ENCODE results near the gene PRR20A. TPM values are rescaled to one million over a fixed set of nuclear protein-coding genes. Genes with fewer than 3 reads are reported as not detected.
"Not testable (repeated sequence)": the region's sequence is repeated elsewhere in the genome, so short reads cannot be mapped to it uniquely, and the experiment has no call there.

PRR20A gene
- not detected for total RNA-seq

DNA sequence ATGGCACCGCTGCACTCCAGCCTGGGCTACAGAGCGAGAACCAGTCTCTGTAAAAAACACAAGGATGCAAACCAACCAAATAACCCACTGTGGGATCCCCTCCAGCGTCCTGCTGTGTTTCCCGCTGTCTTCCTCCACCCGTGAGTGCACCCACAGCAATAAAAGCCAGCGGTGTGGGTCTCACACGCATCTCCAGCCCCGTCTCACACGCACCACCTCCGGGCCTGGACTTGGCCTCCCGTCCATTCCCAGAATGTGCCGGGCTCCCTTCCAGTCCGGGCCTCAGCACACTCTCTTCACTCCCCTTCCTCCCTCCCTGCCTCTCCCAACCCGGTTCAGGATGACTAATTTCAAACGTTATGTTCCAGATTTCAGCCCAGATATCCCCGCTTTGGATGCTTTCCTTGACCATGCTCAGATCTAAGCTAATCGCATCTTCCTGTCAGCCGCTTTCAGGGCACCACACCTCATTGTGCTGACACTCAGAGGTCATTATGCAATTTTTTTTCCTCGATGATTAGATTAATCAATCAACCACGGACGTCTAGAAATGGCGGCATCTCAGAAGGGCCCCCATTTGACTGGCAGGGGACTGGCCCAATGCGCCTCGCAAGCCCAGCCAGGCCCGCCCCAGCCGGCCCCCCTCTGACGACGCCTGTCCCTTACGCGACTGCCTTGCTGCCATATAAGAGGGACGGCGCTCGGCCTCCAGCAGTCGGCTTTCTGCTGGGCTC, at the start of gene PRR20A:
Gene PRR20A (plus strand): TSS at position 684 of the 734 bp plus-strand sequence. CDS start 387 bp downstream, outside the sequence.
- DNase-seq; H3K4me3 ChIP-seq (replicated peaks in 1 of 3); H3K27ac ChIP-seq; H3K36me3 ChIP-seq; H3K9me3 ChIP-seq; H3K4me1 ChIP-seq; intact Hi-C loops (cut with DNase I); H3K27me3 ChIP-seq: not testable (repeated sequence)
- 94 to 99% methylated on average over 11 to 12 of the region's 34 CpGs for WGBS, 2 donors

DNA sequence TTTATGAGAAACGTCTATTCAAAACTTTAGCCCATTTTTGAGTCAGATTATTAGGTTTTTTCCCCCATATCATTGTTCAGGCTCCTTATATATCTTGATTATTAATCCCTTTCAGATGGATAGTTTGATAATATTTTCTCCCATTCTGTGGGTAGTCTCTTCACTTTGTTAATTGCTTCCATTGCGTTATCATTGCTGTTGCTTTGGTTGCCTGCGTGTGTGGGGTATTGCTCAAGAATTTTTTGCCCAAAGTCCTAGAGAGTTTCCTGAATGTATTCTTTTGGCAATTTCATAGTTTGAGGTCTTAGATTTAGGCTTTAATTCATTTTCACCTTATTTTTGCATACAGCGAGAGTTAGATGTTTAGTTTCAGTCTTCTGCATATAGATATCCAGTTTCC, 25.8 kb upstream of the PRR20A start:
- Histone ChIP-seq H3K4me3 (replicated peaks in 1 of 3) (no peak overlapping the region), H3K27ac (no peak overlapping the region), H3K4me1 (no peaks in the 10 kb centered on the region), H3K27me3 (no peaks in the 10 kb centered on the region), H3K36me3 (no peaks in the 10 kb centered on the region), H3K9me3 (no peaks in the 10 kb centered on the region)
- WGBS, 2 donors: 92 to 97% methylated on average over 4 of the region's 4 CpGs
- TF ChIP-seq POLR2A (IDR thresholded peaks at IDR 0.05): no peak
- TF ChIP-seq, protein P1, sequence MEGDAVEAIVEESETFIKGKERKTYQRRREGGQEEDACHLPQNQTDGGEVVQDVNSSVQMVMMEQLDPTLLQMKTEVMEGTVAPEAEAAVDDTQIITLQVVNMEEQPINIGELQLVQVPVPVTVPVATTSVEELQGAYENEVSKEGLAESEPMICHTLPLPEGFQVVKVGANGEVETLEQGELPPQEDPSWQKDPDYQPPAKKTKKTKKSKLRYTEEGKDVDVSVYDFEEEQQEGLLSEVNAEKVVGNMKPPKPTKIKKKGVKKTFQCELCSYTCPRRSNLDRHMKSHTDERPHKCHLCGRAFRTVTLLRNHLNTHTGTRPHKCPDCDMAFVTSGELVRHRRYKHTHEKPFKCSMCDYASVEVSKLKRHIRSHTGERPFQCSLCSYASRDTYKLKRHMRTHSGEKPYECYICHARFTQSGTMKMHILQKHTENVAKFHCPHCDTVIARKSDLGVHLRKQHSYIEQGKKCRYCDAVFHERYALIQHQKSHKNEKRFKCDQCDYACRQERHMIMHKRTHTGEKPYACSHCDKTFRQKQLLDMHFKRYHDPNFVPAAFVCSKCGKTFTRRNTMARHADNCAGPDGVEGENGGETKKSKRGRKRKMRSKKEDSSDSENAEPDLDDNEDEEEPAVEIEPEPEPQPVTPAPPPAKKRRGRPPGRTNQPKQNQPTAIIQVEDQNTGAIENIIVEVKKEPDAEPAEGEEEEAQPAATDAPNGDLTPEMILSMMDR (IDR thresholded peaks at IDR 0.05): no peak
- intact Hi-C loops (cut with DNase I): no loop called here
- DNase-seq: no peak

DNA sequence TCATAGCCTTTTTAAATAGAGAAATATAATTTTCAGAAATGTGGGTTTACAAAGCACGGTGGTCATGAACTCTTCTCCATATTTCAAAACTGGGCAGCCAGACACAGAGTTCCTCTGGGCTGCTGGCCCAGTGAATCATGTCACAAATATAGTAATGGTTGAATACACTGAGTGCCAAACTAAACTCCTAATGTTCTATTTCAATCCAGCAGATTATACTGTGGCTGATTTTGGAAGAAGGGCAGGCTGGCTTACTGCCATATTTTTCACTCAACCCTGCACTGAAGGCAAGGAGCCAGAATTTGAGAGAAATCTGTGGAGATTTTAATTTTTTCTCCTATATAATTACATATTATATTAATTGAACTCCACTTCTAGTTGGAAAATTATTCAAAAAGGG, 17.0 kb upstream of the PRR20A start:
- Histone ChIP-seq H3K4me3 (replicated peaks in 1 of 3) (no peak overlapping the region), H3K9me3 (no peaks in the 10 kb centered on the region), H3K36me3 (no peaks in the 10 kb centered on the region), H3K27me3 (no peaks in the 10 kb centered on the region), H3K4me1 (no peaks in the 10 kb centered on the region), H3K27ac (no peak overlapping the region)
- TF ChIP-seq, protein P1 (IDR thresholded peaks at IDR 0.05): no peak
- TF ChIP-seq POLR2A (IDR thresholded peaks at IDR 0.05): no peak
- intact Hi-C loops (cut with DNase I): no loop called here
- no peak for DNase-seq
- 61 to 66% methylated on average over 1 of the region's 1 CpG for WGBS, 2 donors

DNA sequence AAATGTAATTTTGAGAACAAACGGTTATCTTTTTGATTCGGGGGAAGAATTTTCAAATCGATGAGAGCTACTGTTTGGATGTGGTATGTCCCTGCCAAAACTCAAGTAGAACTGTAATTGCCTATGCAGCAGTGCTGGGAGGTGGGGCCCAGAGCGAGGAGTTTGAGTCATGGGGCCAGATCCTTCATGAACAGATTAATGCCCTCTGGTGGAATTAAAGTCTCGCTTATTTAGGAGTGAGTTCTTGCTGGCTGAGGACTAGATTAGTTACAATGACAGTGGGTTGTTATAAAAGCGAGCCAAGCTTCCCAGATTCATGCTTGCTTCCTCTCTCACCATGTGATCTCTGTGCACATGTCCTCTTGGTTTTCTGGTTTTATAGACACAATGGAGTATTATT, 11.8 kb upstream of the PRR20A start:
- TF ChIP-seq, protein P1 (IDR thresholded peaks at IDR 0.05): no peak
- no peak for TF ChIP-seq POLR2A (IDR thresholded peaks at IDR 0.05)
- Histone ChIP-seq H3K36me3 (no peaks in the 10 kb centered on the region), H3K27me3 (no peaks in the 10 kb centered on the region), H3K27ac (no peak overlapping the region), H3K9me3 (no peaks in the 10 kb centered on the region), H3K4me3 (replicated peaks in 1 of 3) (no peak overlapping the region), H3K4me1 (no peaks in the 10 kb centered on the region)
- DNase-seq: no peak
- intact Hi-C loops (cut with DNase I): no loop called here
- WGBS, 2 donors: 82 to 83% methylated on average over 6 of the region's 6 CpGs

DNA sequence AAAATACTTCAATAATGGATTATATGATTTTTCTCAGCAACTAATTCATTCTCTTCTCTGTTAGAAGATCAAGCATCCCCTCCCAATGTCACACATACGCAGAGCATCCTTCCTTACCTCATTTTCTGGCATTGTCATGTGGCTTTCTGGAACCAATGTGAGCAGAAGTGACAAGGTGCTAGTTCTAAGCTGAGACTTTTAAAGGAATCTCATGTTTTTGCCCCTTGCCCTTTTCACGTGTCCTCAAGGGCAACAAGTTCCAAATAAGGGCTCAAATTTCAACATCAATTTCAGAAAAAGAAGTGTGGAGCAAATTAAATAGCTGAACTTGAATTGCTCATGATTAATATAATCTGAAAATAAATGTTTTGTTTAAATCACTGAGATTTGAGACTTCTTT, 4.6 kb upstream of the PRR20A start:
- H3K4me1 ChIP-seq: no peaks in the 10 kb centered on the region
- H3K36me3 ChIP-seq: no peaks in the 10 kb centered on the region
- no peak for DNase-seq
- no peak overlapping the region for H3K27ac ChIP-seq
- TF ChIP-seq, protein P1 (IDR thresholded peaks at IDR 0.05): no peak
- no peak for TF ChIP-seq POLR2A (IDR thresholded peaks at IDR 0.05)
- no peak overlapping the region for H3K4me3 ChIP-seq (replicated peaks in 1 of 3)
- WGBS, 2 donors: 56 to 62% methylated on average over 2 of the region's 2 CpGs
- no peaks in the 10 kb centered on the region for H3K9me3 ChIP-seq
- intact Hi-C loops (cut with DNase I): no loop called here
- no peaks in the 10 kb centered on the region for H3K27me3 ChIP-seq
